Ishikawa (cell line): Measurements from ENCODE around the gene TNPO3.

ENCODE experiments used
- EP300 ChIP-seq: IDR thresholded peaks from 2 replicates; pipeline ENCODE4 v1.6.1; 2012; ENCODE audit warnings: borderline replicate concordance
- TF ChIP-seq, protein P1 (sequence below): IDR thresholded peaks from 2 replicates; pipeline ENCODE4 v1.6.1; 2012; ENCODE audit warnings: low read depth, mild to moderate bottlenecking

DNA sequence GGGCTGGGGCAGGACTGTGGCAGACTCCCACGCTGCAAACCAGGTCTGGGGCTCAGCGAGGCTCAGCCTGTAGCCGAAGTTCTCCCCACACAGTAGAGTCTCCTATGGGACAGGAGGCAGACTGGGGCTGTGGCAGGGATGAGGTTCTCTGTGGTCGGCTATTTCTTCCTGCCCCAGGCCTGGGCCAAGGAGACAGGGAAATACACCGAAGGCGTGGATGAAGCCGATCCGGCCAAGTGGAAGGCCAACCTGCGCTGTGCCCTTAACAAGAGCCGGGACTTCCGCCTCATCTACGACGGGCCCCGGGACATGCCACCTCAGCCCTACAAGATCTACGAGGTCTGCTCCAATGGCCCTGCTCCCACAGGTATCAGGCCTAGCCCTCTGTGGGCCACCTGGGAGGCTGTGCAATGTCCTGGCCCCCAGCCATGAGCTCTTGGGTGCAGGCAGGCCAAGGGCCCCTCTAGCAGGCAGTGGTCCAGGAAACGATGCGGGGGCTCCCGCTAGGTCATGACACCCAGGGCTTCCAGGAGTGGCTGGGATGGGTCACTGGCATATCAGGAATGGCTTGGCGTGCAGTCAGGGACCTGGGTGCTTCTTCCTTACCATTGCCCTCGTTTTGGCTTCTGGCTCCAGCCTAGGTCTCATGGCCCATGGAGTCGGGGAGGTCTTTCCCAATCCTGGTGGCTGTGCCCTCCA lies 109.1 kb downstream of the TNPO3 start:
- TF ChIP-seq, protein P1, sequence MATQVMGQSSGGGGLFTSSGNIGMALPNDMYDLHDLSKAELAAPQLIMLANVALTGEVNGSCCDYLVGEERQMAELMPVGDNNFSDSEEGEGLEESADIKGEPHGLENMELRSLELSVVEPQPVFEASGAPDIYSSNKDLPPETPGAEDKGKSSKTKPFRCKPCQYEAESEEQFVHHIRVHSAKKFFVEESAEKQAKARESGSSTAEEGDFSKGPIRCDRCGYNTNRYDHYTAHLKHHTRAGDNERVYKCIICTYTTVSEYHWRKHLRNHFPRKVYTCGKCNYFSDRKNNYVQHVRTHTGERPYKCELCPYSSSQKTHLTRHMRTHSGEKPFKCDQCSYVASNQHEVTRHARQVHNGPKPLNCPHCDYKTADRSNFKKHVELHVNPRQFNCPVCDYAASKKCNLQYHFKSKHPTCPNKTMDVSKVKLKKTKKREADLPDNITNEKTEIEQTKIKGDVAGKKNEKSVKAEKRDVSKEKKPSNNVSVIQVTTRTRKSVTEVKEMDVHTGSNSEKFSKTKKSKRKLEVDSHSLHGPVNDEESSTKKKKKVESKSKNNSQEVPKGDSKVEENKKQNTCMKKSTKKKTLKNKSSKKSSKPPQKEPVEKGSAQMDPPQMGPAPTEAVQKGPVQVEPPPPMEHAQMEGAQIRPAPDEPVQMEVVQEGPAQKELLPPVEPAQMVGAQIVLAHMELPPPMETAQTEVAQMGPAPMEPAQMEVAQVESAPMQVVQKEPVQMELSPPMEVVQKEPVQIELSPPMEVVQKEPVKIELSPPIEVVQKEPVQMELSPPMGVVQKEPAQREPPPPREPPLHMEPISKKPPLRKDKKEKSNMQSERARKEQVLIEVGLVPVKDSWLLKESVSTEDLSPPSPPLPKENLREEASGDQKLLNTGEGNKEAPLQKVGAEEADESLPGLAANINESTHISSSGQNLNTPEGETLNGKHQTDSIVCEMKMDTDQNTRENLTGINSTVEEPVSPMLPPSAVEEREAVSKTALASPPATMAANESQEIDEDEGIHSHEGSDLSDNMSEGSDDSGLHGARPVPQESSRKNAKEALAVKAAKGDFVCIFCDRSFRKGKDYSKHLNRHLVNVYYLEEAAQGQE, result no peak
- no peak for TF ChIP-seq EP300
